Measurements from ENCODE around the gene ZNF106.

DNA sequence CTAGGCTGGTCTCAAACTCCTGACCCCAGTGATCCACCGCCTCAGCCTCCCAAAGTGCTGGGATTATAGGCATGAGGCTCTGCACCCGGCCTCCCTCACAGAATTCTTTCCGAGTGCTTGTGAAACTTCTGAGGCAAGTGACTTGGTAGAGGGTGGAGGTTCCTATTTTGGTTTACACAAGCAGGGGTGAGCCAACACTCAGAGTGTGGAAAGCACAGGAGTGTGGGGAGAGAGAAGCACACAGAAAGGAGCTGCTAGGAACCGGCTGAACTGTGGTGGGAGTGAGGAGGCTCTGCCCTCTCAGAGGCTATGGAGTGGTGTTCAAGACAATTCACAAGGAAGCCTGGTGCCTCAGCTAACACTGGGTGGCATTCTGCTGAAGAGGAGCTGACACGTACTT, 123.9 kb downstream of the ZNF106 start:
- TF ChIP-seq, protein P1, sequence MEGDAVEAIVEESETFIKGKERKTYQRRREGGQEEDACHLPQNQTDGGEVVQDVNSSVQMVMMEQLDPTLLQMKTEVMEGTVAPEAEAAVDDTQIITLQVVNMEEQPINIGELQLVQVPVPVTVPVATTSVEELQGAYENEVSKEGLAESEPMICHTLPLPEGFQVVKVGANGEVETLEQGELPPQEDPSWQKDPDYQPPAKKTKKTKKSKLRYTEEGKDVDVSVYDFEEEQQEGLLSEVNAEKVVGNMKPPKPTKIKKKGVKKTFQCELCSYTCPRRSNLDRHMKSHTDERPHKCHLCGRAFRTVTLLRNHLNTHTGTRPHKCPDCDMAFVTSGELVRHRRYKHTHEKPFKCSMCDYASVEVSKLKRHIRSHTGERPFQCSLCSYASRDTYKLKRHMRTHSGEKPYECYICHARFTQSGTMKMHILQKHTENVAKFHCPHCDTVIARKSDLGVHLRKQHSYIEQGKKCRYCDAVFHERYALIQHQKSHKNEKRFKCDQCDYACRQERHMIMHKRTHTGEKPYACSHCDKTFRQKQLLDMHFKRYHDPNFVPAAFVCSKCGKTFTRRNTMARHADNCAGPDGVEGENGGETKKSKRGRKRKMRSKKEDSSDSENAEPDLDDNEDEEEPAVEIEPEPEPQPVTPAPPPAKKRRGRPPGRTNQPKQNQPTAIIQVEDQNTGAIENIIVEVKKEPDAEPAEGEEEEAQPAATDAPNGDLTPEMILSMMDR (IDR thresholded peaks at IDR 0.05; ENCODE audit: low read depth, low read length): no peak
- no peak for TF ChIP-seq POLR2A (IDR thresholded peaks at IDR 0.05; ENCODE audit: extremely low read depth, insufficient read length)

Measured in NB4 (cell line).